Measurements from ENCODE around the gene RNF17. TPM values are rescaled to one million over a fixed set of nuclear protein-coding genes. Genes with fewer than 3 reads are reported as not detected.

The RNF17 gene
- total RNA-seq, 1 experiment from 2014 or later: 6.8 TPM

Other genes with a start within 250 kb of the RNF17 start
- not detected in 2 replicates for gene ATP12A, start 83.8 kb upstream of the RNF17 start, total RNA-seq (2014; rRNA removed; shearing (Covaris generic))